GM19372 (cell line): ENCODE results near the gene STXBP3.

ENCODE experiments used
- ATAC-seq: cut with Tn5 transposase; IDR thresholded peaks from one replicate; pipeline ENCODE4 v1.9.1; 2021; ENCODE audit warnings: mild to moderate bottlenecking, low read depth, moderate library complexity; ENCODE audit not compliant: unreplicated experiment

Gene STXBP3

DNA sequence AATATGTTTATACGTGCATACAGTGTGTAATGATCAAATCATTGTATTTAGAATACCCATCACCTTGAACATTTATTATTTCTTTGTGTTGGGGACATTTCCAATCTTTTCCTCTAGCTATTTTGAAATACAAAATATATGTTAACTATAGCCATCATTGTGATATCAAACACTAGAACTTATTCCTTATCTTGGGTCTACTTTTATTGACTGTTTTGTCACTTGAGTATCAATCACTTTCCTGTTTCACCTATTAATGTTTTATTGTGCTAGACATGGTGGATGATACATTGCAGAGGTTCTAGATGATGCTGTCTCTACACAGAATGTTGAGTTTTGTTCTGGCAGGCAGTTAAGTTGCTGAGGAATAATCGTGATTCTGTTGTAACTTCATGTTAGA is 45.9 kb downstream of the STXBP3 start:
- ATAC-seq = no peak

DNA sequence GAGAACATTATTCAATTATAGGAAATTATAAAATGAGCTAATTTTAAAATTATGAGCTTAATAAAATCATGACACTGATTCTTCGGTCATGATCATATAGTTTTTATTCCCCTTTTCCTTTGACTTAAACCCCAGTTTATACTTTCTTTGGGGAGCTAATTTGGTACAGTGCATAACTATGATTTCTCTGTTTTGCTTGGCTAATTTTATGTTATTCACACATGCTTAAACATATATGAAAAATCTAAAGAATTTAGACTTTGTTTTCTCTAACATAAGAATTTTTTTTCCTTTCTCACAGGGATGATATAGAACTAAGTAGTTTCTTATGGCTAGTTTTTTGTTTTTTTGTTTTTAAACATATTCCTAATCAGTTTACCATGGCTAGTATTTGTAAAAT is 52.5 kb downstream of the STXBP3 start:
- no peak for ATAC-seq

DNA sequence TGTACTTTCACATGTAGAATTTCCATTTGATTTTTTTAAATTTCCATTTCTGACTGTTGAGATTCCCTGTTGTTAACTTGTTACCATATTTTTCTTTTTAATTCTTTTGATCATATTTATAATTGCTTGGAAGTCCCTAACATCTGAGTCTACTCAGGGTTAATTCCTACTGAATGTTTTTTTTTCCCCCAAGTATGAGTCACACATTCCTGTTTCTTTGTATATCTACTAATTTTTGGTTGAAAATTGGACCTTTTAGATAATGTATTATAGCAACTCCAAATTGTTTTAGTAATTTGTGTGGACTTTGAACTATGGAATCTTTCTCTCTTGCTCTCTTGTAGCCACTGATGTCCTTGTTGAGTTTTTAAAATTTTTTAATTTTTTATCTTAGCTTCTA is 54.6 kb downstream of the STXBP3 start:
- ATAC-seq = no peak

DNA sequence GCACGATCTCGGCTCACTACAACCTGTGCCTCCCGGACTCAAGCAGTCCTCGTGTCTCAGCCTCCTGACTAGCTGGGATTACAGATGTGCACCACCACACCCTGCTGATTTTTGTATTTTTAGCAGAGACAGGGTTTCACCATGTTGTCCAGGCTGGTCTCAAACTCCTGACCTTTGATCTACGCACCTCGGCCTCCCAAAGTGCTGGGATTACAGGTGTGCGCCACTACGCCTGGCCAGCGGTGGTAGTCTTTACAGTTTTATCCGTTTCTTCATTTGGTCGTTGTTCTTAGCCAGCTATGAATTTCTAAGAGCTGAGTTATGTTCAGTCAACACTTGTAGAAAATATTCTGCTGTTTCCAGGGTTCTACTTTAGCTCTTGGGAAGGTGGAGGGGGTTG is 57.1 kb downstream of the STXBP3 start:
- ATAC-seq = no peak

DNA sequence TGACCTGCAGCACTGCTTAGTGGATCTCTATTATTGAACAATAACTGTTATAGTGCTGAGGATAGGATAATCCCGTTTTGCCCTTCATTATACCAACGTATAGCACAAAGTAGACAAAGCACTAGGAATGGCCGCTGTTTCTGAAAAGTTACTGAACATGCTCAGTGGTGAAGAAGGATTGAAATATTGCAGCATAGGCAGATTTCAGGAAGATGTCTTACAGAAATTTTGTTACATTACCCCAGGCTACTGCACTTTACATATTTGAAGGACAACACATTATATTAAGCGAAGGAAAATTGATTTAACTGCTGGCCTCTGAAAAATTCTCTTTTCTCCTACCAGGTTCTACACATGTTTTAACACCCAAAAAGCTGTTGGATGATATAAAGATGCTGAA is 62.0 kb downstream of the STXBP3 start:
- no peak for ATAC-seq

DNA sequence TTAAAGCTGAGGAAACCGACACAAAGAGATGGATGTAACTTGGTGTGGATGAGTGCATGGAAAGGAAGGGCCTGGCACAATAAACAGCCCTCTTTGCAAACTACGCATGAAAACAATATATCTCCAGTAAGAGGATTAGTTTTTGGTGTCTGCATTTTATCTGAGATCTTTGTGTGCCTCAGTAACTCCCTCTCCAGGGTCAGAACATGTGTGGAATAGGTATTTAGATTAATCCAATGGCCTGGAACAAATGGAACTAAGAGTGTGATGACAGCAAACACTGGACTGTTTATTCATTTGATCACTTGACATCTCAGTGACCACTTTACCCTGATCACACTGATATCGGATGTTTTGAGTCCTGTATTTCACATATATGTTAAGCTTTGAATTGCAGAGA is 65.1 kb downstream of the STXBP3 start:
- no peak for ATAC-seq

DNA sequence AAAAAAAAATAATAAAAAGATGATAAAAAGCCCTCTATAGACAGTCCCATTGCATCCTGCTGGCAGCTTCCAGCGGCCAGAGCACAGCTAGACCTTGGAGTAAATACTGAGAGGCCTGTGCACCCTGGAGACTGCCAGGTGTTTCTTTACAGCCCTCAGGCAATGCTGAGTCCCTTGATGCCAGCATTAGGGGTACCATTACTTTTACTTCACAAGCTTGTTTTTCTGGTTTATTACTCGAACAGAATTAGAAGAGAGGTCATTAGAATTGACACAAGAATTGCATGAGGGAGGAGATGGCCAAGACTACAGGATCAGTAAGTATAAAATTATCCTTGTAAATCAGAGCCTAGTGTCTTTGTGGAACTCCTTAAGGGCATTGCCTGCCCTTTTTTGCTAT is 66.9 kb downstream of the STXBP3 start:
- ATAC-seq = no peak

DNA sequence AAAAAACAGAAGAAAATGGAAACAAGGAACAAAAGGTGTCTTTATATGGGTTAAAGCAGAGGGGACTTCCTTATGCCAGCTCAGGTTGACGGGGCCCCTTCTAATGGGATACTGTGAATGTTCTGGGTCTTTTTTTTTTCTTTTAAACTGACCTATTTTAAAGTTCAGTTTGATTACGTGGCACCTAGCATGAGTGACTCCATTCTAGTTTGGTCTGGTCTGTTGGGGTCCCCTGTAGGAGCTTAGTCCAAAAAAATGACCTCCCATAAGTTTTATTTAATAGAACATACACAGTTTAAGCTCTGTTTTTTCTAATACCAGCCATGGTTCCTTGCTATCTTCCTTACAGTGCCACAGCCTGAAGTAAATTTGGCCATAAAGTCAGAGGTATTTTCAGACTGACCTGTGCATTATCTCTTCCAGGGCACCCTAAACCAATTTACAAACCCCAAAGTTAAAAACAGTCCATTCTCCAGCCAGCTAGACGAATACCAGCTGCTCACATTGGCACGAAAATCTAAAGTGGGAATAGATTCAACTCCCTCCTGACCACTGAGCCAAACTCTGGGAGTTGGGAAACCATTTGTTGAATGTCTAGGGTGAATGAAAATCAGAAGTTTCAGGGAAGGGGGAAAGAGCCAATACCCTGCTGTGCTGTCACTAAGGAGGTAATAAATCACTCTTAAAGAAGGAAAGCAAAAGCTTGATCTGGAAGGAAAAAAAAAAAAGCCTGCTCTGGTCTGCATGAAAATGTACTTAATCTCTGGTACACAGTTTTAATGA is 68.1 kb downstream of the STXBP3 start:
- ATAC-seq = no peak

DNA sequence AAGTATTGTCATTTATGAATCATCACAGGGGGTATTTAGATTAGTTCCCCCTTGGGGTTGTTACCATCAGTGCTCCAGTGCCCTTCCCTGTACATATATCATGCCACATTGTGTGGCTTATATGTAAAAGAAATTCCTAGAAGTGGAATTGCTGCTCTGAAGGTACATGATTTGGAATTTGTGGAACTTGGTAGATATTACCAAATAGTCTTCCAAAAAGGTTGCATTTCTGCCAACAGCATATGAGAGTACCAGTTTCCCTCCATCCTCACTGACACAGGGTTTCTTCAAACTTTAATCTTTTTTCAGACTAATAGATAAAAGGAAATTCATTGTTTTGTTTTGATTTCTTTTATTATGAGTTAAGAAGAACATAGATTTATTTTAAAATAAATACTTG is 69.1 kb downstream of the STXBP3 start:
- ATAC-seq = no peak

DNA sequence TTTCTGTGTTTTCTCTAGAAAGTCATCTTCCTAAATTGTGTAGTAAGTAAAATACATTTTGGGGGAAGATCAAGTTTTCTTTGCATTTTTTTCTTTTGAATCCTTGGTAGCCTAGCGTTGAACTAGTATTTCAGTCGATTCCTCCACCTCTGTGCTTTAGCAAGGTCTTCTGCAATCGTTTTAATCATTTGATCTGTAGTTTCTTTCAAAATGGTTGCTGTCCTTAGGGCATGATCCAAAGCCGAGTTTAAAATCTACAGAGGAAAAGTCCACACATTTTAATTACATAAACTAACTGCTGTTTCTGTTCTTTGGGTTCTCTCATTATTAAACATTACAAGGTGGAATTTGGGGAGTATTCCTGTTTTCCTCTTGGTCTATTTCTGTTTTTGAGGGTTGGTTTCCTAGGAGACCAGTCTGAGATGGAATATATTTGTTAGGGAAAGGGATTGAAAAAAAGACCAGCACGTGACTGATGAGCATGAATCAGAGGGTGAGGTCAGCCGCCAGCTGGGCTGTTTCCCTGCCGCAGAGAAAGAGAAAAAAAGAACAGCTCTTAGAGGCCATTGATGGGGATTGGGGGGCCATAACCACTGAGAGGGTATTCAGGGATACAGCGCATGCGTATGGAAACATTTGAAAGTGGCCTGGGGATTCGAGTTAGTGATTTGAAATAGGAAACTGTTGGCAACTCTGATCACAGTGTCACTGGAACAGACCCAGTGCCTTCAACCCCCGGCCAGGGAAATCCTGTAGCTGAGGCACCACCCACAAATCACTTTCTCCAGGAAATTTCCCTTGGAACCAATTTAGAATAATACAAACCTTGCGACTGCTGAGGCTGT is 69.8 kb downstream of the STXBP3 start:
- ATAC-seq = no peak

DNA sequence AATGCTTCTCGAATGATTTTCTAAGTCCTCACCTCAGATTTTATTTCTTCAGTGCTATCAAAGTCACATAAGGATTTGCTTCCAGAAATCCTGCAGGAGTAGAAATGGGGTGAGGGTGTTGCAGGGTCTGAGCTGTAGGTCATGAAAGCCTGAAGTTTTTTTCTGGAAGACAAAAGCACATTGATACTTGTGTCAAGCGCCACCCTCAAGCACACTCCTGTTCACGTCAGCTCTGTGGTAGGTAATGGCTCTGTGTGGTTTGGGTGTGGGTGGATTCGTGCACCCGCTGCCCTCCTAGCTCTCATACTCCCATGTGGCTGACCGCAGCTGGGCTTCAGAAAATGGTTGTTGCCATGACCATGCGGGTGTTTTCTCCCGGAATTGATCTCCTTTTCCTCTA is 70.5 kb downstream of the STXBP3 start:
- ATAC-seq = no peak

DNA sequence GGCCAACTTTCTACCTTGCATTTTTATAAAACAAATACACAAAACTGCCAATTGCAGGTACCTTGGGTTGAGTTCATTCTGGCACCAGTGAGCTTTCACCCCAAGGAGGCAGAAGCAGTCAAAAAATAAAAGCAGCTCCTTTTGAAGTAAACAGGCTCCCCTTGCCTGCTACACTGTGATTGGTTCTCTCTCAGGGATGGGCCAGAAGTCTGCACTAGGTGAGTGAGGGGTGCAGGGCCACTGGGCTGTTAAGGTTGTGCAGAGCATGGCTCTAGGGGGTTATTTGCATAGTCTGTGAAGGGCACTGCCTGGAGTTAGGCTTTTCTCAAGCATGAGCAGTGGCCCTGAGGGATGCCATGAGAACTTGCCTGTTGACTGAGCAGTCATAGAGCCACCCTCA is 71.3 kb downstream of the STXBP3 start:
- no peak for ATAC-seq

DNA sequence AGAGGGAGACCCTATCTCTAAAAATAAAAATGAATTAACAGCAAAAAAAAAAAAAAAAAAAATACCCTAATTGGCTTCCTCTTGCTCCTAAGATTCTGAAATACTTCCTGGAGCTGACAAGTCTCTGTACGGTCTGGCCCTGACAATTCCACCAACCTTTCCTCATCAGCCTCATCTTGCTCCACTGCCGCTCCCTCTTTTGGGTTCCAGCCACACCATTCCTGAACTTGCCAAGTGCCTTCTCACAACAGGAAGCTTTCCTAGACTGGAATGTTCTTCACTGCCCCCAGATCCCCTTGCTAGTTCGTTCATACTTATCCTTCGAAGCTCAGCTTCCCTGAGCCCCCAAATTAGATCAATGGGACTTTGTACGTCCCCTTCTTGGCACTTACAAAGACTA is 73.4 kb downstream of the STXBP3 start:
- no peak for ATAC-seq

DNA sequence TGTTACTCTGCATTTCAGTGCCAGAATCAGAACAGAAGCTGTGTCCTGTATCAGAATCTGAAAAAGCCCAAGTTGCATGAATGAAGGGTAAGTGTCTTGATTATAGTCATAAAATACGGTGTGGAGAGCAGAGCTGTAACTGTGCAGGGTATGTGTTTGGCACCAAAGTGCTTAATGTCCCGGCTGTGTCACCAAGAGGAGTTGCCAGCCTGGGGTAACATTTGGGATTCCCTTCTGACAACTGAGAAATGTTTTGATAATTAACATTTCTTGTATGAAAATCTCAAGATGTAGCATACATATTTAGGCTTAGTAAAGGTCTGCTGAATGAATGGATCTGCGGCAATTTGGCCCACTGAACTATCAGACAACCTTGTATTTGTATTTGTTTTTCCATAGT is 77.2 kb downstream of the STXBP3 start:
- ATAC-seq = no peak

DNA sequence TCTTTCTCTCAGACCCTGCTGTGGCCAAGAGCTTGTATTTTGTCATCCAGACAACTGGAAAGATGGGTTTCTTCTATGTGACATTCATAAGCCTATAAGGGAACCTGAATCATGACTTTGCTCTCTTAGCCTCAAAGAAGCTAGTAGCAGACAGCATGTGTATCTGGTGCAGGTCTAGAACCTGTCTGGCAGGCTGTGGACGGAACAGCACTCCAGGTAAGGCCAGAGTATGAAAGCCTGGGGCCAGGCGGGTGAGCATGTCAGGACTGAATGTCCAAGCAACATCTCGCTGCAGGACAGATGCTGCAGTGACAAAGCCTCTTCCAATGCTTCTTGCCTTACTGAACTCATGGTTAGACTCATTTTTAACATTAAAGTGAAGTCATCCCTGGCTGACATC is 77.6 kb downstream of the STXBP3 start:
- no peak for ATAC-seq

DNA sequence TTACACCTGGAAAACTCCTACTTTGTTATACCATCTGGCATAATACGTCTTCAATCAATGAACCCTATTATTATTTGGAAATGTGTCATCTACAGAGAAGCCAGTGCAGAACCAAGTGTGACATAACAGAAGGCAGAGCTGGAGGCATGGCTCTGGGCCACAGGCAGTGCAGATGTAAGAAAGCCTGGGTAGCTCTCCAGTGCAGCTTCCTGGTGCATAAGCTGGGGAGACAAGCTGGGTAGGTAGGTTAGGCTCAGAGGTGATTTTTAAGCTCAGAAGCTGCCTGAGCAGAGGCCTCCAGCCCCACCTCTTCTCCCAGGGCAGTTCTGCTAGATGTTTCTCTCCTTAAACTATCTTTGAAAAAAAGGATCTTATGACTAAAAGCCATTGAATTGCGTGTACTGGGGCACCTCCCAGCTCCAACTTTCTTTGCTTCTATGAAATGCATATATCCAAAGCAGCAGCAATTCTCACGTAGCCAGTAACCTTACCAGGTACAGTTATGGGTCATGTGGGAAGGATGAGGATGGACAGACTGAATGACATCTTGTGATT is 79.7 kb downstream of the STXBP3 start:
- ATAC-seq = no peak

DNA sequence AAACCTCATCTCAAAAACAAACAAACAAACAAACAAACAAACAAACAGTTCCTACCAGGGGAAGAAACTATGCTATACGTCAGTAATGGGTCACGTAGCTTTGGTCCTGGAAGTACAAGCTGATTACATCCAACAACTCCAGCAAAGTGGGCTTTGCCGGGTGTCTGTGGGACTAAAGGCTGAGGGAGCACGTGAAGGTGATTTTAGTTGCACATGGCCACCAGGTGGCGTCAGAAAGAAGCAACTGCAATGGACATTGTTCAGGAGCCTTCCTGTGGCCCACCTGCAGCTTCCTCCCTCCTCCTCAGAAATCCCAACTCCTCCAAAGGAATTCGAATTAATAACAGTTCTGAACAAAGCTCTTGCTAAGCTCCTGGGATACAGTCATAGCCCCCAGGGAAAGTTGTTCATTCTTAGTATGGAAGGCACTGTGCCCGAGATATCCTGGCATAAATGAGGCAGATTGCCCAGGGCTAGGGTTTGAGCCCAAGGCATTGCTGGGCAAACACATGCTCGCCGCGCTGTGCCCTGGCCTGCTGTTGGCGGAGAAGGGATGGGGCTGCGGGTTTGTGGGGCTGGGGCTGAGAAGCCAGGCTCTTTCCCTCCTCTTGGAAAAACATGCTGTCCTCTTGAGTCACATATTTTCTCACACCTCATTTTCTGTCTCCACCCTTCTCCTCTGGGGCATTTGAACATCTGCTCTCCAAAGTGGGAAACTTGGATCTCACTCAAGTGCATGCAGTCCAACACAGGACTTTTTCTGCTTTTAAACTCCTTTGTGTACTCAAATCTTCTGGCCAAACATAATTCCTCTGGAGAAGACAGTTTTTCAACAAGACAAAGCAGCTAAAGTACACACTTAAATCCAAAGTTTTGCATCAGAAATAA is 81.8 kb downstream of the STXBP3 start:
- no peak for ATAC-seq

DNA sequence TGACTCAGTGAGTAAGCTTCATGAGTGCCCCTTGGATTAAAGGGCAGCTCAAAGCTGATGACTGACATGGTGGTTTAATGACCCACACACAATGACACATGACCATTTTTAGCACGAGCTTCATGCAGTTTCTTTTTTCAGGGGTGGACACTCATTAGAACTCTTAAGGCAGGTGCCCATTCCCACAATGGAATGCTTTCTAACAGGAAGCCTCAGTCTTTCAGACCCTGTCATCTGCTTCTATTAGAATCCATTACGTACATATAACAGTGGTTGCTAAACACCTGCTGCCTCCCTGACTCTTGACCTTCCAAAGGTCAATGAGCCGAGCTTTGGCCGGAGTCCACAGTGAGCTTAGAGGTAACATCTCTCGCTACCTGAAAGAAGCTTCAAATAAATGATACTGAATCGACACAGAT is 83.0 kb downstream of the STXBP3 start:
- no peak for ATAC-seq

DNA sequence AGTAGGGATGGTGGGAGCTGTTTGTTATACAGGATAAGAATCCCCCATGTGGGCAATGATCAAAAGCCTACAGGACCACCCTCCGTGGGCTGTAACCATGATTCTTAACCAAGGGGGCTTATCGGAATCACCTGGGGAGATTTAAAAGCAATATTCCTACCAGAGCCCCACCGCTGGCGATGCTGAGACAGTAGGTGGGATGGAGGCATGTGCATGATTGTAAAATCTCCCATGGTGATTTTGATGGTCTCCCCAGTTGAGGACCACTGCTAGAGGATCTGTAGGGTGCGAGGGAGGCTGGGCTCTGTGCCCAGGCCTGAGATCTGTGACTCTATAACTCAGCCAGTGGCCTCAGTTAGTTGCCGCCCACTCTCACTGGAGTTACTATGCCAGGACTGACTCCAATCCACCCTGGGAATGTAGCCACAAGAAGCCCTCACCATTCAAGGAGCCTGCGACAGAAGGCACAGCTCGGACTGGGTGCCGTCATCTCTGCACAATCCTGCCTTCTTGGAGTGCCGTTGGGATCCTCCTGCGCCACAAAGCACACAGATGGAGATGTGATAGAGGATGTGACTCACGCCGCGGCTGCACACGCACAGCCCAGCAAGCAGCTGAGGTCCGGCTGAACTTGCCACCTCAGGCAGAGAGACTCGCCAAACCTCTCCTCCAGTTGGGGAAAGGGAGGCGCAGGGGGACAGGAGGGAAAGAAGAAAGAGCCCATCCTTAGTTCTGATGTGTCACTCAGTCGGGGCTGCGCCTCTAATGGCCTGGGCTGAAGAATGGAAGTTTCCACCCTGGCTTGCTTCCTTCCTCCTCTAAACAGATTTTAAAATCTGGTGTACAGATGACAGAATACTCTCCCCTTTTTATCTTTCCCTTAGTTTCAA is 83.9 kb downstream of the STXBP3 start:
- no peak for ATAC-seq

DNA sequence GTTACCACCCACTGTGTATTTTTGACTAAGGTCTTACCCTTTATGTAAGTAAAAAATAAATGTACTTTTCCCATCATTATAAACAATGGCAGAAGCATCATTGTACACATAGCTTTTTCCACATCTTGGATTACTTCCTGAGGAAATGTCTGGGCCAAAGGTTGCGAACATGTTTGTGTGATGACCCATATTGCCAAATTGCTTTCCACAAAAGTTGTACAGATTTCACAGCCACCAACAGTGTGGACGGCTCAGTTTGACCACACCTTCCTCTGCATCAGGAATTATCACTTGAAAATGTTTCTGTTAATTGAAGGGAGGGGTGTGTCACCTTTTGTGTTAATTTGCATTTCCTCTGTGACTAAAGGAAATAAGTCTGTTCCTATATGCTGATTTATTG is 84.8 kb downstream of the STXBP3 start:
- ATAC-seq = no peak
